Globus pallidus (tissue), 1 donor: Measurements from ENCODE around the gene PTPRH.
"Not testable (repeated sequence)": the region's sequence is repeated elsewhere in the genome, so short reads cannot be mapped to it uniquely, and the experiment has no call there.

ENCODE experiments used
- DNase-seq: peaks from one replicate; pipeline ENCODE4 v3.0.0-alpha.2; 2015; ENCODE audit warnings: low spot score

The PTPRH gene

GRCh38 chr19:55158423-55158822, 50.9 kb downstream of the PTPRH start:
- no peak for DNase-seq

DNA sequence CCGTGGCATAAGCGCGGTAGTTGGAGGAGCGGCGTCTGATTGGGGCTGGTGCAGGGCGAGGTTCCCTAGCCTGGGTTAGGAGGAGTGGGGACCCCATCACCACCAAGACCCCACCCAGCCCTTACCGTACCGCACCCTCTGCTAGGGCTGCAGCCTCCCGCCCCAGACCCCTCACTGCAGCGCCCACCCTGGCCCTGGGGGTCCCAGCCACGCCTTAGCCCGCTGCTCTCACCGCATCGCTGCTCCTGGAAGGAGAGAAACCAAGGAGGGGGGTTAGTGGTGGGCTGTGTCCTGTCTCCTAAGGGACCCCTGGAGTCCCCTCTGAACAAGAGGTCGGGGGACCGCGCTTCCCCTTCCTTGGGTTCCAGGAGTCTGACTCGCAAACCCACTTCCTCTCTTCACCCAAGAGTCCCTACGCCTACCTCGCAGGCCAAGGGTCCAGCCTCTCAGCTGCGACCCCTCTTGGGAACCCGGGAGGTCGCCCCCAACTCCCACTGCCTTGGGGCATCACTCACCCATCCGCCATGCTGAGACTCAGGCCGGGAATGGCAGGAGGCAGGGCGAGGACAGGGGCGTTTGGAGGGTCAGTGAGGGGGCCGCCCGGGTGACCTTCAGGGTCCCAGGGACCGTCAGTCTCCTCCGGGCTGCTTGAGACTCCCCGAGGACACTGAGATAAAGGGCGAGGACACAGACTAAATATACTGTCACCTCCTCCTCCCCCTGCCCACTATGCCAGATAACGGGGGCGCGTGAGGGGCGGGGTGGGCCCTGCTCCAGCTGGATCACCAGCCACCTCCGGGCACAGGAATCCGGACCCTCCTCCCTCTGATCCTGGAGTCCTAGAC, 52.0 kb downstream of the PTPRH start, which contains the start of gene TNNI3:
Gene TNNI3, minus strand, starts transcription at position 669 of the 845 bp plus-strand sequence. Its CDS starts 143 bp downstream, at position 526.
- DNase-seq, result no peak

- DNase-seq, result no peak
These were observed 52.9 kb downstream of the PTPRH start for GRCh38 chr19:55156202-55157063.

DNA sequence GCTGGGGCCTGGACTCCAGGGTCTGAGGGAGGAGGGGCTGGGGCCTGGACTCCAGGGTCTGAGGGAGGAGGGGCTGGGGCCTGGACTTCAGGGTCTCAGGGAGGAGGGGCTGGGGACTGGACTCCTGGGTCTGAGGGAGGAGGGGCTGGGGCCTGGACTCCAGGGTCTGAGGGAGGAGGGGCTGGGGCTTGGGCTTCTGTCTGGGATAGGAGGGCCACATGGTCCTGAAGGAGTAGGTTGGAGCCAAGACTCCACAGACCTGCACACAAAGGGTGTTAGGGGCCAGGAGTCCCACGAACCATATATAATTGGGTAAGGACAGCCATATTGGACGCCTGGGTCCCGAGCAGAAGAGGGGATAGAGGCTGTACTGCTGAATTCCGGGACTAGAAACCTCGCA, 53.5 kb downstream of the PTPRH start:
- not testable (repeated sequence) for DNase-seq

DNA sequence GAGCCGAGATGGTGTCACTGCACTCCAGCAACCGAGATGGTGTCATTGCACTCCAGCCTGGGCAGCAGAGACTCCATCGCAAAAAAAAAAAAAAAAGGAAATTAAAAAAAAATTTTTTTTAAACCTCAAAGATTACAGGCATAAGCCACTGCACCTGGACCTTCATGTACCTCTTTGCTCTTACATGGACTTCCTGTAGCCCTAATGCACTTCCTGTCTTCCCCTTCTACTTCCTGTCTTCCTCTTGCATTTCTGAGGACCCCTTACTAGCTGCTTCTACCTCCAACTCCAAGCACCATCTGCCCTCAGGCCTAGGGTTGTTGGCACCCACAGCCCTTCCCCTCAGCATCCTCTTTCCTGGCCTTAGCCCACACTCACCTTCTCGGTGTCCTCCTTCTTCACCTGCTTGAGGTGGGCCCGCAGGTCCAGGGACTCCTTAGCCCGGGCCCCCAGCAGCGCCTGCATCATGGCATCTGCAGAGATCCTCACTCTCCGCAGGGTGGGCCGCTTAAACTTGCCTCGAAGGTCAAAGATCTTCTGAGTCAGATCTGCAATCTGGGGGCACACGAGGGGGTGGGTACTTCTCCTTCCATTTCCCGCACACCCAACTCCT, 55.5 kb downstream of the PTPRH start:
- DNase-seq, result no peak

- no peak for DNase-seq
These were observed 57.3 kb downstream of the PTPRH start for GRCh38 chr19:55152017-55152416.

- DNase-seq, result no peak
These were observed 60.0 kb downstream of the PTPRH start, which contains the start of gene TNNT1 for GRCh38 chr19:55149078-55150003. TSS of gene TNNT1 (minus strand) at chr19:55149206. CDS start at chr19:55147157, 2,049 bp downstream.

- no peak for DNase-seq
These were observed 61.6 kb downstream of the PTPRH start for GRCh38 chr19:55147545-55148251.

- DNase-seq, result no peak
These were observed 62.5 kb downstream of the PTPRH start for GRCh38 chr19:55146705-55147273.

DNA sequence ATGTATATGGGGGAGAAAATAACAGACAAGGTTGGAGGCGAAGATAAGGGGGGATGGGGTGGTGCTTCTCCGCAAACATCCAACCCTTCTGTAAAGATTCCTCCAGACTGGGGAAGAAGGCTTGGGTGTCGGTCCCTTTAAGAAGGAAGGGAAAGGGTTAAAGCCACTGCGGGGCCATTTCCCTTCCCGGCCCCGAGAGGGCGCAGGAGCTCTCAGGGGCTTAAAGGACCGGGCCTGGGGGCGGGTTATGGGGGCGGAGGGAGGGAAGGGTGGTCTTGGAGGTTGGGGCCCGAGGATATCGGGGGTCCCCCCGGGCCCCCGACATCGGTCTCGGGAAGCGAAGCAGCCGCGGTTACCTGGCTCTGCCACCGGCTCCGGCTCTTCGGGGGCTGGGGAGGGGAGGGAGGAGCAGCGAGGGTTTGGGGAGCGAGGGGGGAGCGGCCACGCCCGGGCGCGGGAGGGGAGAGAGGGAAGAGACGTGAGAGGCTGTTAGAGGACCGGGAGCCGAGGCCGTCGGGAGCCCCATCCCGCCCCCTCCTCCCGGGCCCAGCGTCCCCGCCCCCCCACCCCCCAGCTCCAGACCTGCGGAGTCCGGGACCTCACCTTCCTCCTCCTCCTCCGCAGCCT, 63.1 kb downstream of the PTPRH start:
- DNase-seq, result no peak

DNA sequence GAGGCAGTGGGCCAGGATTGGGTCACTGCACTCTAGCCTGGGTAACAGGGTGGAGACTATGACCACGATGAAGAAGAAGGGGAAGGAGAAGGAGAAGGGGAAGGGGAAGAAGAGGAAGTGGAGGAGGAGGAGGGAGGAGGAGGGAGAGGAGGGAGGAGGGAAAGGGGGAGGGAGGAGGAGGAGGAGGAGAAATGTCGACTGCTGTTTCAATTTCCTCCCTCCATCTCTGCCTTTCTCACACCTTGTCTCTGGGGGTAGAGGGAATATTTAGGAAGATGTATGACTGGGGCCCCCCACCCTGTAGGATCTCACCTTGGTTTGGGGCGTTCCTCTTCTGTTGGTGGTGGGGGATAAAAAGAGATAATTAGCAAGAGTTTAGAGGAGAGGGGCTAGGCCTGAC, 64.1 kb downstream of the PTPRH start:
- DNase-seq, result no peak

DNA sequence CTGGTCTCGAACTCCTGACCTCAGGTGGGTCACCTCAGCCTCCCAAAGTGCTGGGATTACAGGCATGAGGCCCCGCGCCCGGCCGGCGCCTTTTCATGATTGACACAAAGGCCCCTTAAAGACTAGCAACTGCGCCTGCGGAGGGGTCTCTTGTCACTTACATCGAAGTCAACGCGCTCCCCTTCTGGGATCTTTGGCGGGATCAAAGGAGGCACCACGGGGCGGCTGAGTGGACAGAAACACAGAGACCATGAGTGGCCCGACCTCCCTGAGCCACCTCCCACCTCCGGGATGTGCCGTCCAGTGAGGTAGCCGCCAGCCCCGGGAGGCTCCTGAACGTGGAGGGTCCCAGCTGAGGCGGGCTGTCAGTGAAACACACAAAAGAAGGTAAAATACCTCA, 67.6 kb downstream of the PTPRH start:
- no peak for DNase-seq

DNA sequence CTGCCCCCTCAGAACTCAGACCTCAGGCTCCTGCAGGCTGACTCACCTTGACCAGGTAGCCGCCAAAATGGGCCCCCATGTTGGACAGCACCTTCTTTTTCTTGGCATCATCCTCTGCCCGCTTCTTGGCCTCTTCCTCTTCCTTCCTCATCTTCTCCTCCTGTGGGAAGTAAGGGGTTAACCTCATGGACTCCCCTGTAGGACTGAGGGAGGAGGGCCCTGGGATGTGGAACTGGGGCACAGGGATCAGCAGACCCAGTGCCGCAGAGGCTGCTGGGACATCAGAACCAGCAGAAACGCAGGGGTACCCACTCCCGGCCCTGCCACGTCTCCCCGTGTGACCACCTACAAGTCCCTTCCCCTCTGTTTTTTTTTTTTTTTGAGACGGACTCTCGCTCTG, 71.4 kb downstream of the PTPRH start:
- DNase-seq, result no peak

DNA sequence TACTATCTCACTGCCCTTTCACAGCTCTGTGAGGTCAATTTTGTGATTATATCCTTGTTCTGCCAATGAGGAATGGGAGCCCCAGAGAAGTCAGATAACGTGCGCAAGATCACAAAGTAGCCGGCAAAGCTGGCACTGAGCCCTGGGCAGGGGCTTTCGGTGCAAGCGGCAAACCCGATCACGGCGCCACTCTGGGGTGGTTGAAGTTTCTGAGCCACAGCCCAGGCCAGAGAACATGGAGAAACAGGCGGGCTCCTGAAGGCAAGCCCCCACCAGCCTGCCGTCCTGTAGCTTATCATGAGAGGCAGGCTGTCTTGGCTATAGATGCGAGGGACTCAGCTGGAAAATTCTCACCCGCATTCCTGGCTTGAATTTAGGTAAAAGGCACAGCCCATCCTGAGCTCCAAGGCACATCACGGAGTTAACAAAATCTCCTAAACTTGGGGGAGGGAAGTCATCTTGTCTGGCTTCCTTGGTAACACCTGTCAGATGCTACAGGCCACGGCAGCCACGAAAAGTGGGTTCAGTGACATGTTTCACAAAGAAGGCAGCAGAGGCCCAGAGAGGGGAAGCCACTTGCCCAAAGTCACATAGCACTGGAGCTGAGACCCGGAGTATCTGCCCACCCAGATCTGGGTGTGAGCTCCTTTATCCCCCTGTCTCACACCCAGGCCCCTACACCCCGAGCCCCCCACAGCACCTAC, 72.8 kb downstream of the PTPRH start:
- no peak for DNase-seq

DNA sequence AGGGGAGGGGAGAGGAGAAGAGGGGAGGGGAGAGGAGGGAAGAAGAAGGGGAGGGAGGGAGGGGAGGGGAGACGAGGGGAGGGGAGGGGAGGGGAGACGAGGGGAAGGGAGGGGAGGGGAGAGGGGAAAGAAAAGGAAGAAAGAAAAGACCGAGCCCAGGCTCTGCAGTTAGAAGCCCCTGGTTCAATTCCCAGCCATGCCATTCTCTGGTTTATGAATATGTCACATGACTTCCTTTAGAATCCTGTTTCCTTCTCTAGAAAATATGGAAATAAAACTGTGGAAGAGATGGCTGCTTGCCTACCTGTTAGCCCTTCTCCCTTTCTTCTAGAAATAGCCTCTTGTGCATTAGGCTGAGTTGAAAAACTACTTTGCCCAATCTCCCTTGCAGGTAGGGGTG, 74.6 kb downstream of the PTPRH start:
- DNase-seq, result no peak

DNA sequence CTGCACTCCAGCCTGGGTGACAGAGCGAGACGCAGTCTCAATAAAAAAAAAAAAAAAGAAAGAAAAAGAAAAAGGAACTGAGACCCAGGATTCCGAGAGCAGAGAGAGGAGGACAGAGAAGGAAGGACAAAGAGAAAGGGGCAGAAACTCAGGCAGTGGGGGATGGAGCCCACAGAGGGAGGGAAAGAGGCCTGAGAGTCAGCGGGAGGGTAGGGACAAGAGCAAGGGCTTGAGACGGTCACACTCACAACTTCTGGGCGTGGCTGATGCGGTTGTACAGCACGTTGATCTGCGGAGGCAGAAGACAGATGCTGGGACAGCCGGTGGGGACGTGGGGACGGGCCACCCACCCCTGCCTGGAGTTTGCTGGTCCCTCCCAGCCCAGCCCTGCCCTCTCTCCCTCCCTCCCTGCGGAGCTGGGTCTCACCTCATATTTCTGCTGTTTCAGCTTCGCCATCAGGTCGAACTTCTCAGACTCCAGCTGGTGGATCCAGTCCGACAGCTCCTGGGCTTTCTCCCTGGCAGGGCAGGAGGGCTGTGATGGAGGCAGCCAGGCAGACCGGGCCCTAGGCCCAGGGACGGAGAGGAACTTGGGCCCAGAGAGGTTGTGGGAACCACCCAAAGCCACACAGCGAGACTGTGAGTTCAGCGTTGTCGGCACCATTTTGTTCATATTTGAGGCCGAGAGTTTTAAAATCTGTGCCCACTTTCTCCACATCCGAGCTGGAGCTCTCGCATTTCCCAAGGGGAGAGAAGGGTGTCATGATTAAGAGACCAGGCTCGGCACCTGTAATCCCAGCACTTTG, 75.5 kb downstream of the PTPRH start:
- DNase-seq, result no peak

GRCh38 chr19:55132453-55133129, 76.7 kb downstream of the PTPRH start:
- DNase-seq, result no peak

DNA sequence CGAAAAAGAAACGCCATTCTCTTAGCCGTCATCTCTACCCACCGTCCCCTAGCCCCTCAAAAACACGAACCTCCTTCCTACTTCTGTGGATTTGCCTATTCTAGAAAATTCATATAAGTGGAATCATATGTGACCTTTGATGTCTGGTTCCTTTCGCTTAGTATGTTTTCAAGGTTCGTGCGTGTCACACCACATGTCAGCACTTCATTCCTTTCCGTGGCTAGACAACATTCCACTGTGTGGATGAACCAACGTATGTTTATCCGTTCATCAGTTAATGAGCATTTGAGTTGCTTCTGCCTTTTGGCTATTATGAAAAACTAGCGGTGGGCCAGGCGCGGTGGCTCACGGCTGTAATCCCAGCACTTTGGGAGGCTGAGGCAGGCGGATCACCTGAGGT, 77.9 kb downstream of the PTPRH start:
- DNase-seq, result no peak
